T-cell (primary cell): Measurements from ENCODE around the gene PRMT1. TPM values are rescaled to one million over a fixed set of nuclear protein-coding genes. Genes with fewer than 3 reads are reported as not detected.
A peak's percentile ranks its signal among the peaks of the same experiment; 100 is the strongest.

Source experiments
- ATAC-seq, 4 experiments: fragments of 200-7000 bp in 3 of 4; fragments of 150-1000 bp in 1 of 4; cut with Tn5 transposase; replicated peaks in 1 of 4; 1 replicate in 3 of 4; 2 replicates in 1 of 4; pipeline ENCODE4 v1.10.0; 2021; ENCODE audit warnings: moderate library complexity in 3 of 4, mild to moderate bottlenecking in 2 of 4, moderate number of reproducible peaks in 1 of 4
- CTCF ChIA-PET, 2 donors: fragments of 300-600 bp; sonication (Branson Sonifier 250); formaldehyde crosslinking; loops; one replicate each; lab custom pipeline; 2022; ENCODE audit warnings: antibody characterized with exemption in 2 of 2; lab: Charles Lee
- POLR2A ChIA-PET, 2 donors: fragments of 300-600 bp; sonication (Branson Sonifier 250); formaldehyde crosslinking; loops; one replicate each; lab custom pipeline; 2022; ENCODE audit warnings: antibody characterized with exemption in 2 of 2; lab: Charles Lee
- DNase-seq, 35 experiments: peaks; one replicate each; pipeline versions ENCODE4 v3.0.0 to v3.0.0-alpha.2; 2013 to 2023
- H3K27ac ChIP-seq: one replicate; pipeline ENCODE4 v1.5.1; 2013; ENCODE audit warnings: low read length
- H3K27me3 ChIP-seq, 2 experiments: replicated peaks in 1 of 2; 1 replicate in 1 of 2; 2 replicates in 1 of 2; pipeline versions ENCODE4 v1.6.1 to v1.7.0; 2013; ENCODE audit warnings: low read length in 1 of 2, mixed read lengths in 1 of 2; ENCODE audit not compliant: control insufficient read depth in 2 of 2, insufficient read depth in 2 of 2; ENCODE audit errors: extremely low read depth in 1 of 2
- H3K36me3 ChIP-seq, 2 donors: 1 replicate in 1 of 2; 2 replicates in 1 of 2; pipeline versions ENCODE4 v1.6.1 to v1.7.0; 2013; ENCODE audit warnings: low read length in 1 of 2; ENCODE audit not compliant: control insufficient read depth in 2 of 2, insufficient read depth in 1 of 2; ENCODE audit errors: extremely low read depth in 1 of 2
- H3K4me1 ChIP-seq, 2 experiments: 1 replicate in 1 of 2; 2 replicates in 1 of 2; pipeline versions ENCODE4 v1.6.1 to v1.7.0; 2013; ENCODE audit warnings: low read length in 2 of 2, mixed read lengths in 1 of 2; ENCODE audit not compliant: insufficient read depth in 2 of 2, control insufficient read depth in 1 of 2; ENCODE audit errors: extremely low read depth in 1 of 2
- H3K4me3 ChIP-seq, 2 donors: 1 replicate in 1 of 2; 2 replicates in 1 of 2; pipeline versions ENCODE4 v1.5.1 to v1.7.0; 2013; ENCODE audit warnings: mild to moderate bottlenecking in 2 of 2, low read length in 1 of 2, moderate library complexity in 1 of 2; ENCODE audit not compliant: control insufficient read depth in 1 of 2; ENCODE audit errors: extremely low read depth in 1 of 2
- H3K9me3 ChIP-seq: 2 replicates; pipeline ENCODE4 v1.7.0; 2013
- H3K27ac Mint-ChIP-seq, 2 donors: one replicate each; pipeline ENCODE4 v1.8.0; 2020 to 2021; ENCODE audit warnings: mild to moderate bottlenecking in 2 of 2, mixed read lengths in 2 of 2
- H3K27me3 Mint-ChIP-seq, 2 donors: one replicate each; pipeline ENCODE4 v1.8.0; 2021 to 2022; ENCODE audit warnings: mixed read lengths in 2 of 2
- H3K36me3 Mint-ChIP-seq: one replicate; pipeline ENCODE4 v1.8.0; 2021; ENCODE audit warnings: mixed read lengths
- H3K4me1 Mint-ChIP-seq, 3 donors: one replicate each; pipeline ENCODE4 v1.8.0; 2020 to 2022; ENCODE audit warnings: mixed read lengths in 3 of 3, mild to moderate bottlenecking in 1 of 3
- H3K4me3 Mint-ChIP-seq, 3 donors: one replicate each; pipeline ENCODE4 v1.8.0; 2020 to 2022; ENCODE audit warnings: mild to moderate bottlenecking in 3 of 3, mixed read lengths in 3 of 3, moderate library complexity in 3 of 3
- H3K9me3 Mint-ChIP-seq, 3 donors: one replicate each; pipeline ENCODE4 v1.8.0; 2020 to 2022; ENCODE audit warnings: mixed read lengths in 3 of 3
- WGBS: methylation state at CpG from one replicate; pipeline ENCODE4 v1.1.5; 2013; ENCODE audit warnings: missing lambda C conversion rate; ENCODE audit not compliant: insufficient coverage; 5-methylcytosine and 5-hydroxymethylcytosine counted together
- total RNA-seq, 35 experiments: library from RNA in 6 of 35; stranded (reverse) in 6 of 35; fragments of 120-200 nt in 1 of 35; gene quantifications; one replicate each; pipeline versions ENCODE4 v1.2.1 to v1.2.4 and lab custom pipeline; 2013 to 2026

Gene PRMT1
- total RNA-seq, 5 donors from 2014 or later (not counting 1 experiment from before 2014, with no cell fraction given), result 72.0 to 116 (median 107) TPM

GRCh38 chr19:49692147-49692506 is 15.1 kb downstream of the PRMT1 start:
- Mint-ChIP-seq H3K4me1 (peaks cover 19 to 26% (median 25%) of the 10 kb centered on the region in 3 donors), H3K27ac (no peak overlapping the region), H3K36me3 (peaks cover 3% of the 10 kb centered on the region), H3K27me3 (peaks cover 13 to 26% of the 10 kb centered on the region in 2 donors), H3K9me3 (no peaks in the 10 kb centered on the region), H3K4me3 (peak overlapping the region in 1 of 3 donors; percentile 82)
- Histone ChIP-seq H3K27ac (no peak overlapping the region), H3K4me1 (peaks cover 4 to 27% of the 10 kb centered on the region in 2 experiments), H3K4me3 (no peak overlapping the region), H3K36me3 (peaks cover under 1 to 6% of the 10 kb centered on the region in 2 donors), H3K9me3 (no peaks in the 10 kb centered on the region), H3K27me3 (peaks cover 5 to 46% of the 10 kb centered on the region in 2 experiments)
- ATAC-seq (no peak), DNase-seq (no peak)
- CTCF ChIA-PET, result no interaction called here
- POLR2A ChIA-PET, result interaction anchor here in 1 of 2 donors (0.5 kb wide), 1 partner anchor 505 kb away, joined by 5 read pairs; no protein-coding TSS in a partner anchor
- 95% methylated on average over 16 of the region's 16 CpGs for WGBS

GRCh38 chr19:49696115-49696514 is 19.0 kb downstream of the PRMT1 start:
- H3K9me3 Mint-ChIP-seq, result no peaks in the 10 kb centered on the region
- peaks cover 0 to 18% of the 10 kb centered on the region in 2 donors for H3K27me3 Mint-ChIP-seq
- no peaks in the 10 kb centered on the region for H3K9me3 ChIP-seq
- no peak overlapping the region for H3K4me3 Mint-ChIP-seq
- ChIA-PET POLR2A (interaction anchor here (0.5 to 0.6 kb wide), 2 partner anchors 11 to 31 kb away, joined by 3 read pairs; partner anchors contain the start of genes BCL2L12 (in 1 of the 2) and IRF3 (in 1 of the 2)), CTCF (no interaction called here)
- H3K36me3 Mint-ChIP-seq, result no peaks in the 10 kb centered on the region
- WGBS, result no CpG with 5 or more reads among the region's 6 CpGs
- H3K27ac Mint-ChIP-seq, result no peak overlapping the region
- DNase-seq (no peak), ATAC-seq (no peak)
- H3K4me1 ChIP-seq, result peaks cover 4 to 8% of the 10 kb centered on the region in 2 experiments
- H3K4me1 Mint-ChIP-seq, result peaks cover 4 to 9% (median 6%) of the 10 kb centered on the region in 3 donors
- peaks cover 3 to 34% of the 10 kb centered on the region in 2 experiments for H3K27me3 ChIP-seq
- H3K36me3 ChIP-seq, result no peaks in the 10 kb centered on the region
- no peak overlapping the region for H3K4me3 ChIP-seq
- H3K27ac ChIP-seq, result no peak overlapping the region

GRCh38 chr19:49696865-49697264 is 19.8 kb downstream of the PRMT1 start:
- no peak overlapping the region for H3K4me3 Mint-ChIP-seq
- ATAC-seq (no peak), DNase-seq (no peak)
- Histone ChIP-seq H3K4me3 (no peak overlapping the region), H3K36me3 (no peaks in the 10 kb centered on the region), H3K27me3 (peaks cover 0 to 30% of the 10 kb centered on the region in 2 experiments), H3K9me3 (no peaks in the 10 kb centered on the region), H3K27ac (no peak overlapping the region), H3K4me1 (peaks cover 0 to under 1% of the 10 kb centered on the region in 2 experiments)
- H3K4me1 Mint-ChIP-seq, result peaks cover 0 to 3% (median 0%) of the 10 kb centered on the region in 3 donors
- no peak overlapping the region for H3K27ac Mint-ChIP-seq
- H3K36me3 Mint-ChIP-seq, result no peaks in the 10 kb centered on the region
- CTCF ChIA-PET, result no interaction called here
- no peaks in the 10 kb centered on the region for H3K9me3 Mint-ChIP-seq
- POLR2A ChIA-PET, result interaction anchor here in 1 of 2 donors (0.5 kb wide), 1 partner anchor 11 kb away, joined by 3 read pairs; no protein-coding TSS in a partner anchor
- WGBS, result 82% methylated on average over 5 of the region's 7 CpGs
- H3K27me3 Mint-ChIP-seq, result peaks cover 0 to 14% of the 10 kb centered on the region in 2 donors

GRCh38 chr19:49699364-49699763 is 22.3 kb downstream of the PRMT1 start:
- no peak overlapping the region for H3K27ac Mint-ChIP-seq

GRCh38 chr19:49700563-49700962 is 23.5 kb downstream of the PRMT1 start:
- DNase-seq, result no peak
- Histone ChIP-seq H3K4me3 (no peak overlapping the region), H3K36me3 (no peaks in the 10 kb centered on the region), H3K9me3 (no peaks in the 10 kb centered on the region), H3K27me3 (peaks cover 0 to 32% of the 10 kb centered on the region in 2 experiments), H3K27ac (no peak overlapping the region), H3K4me1 (no peaks in the 10 kb centered on the region)
- ChIA-PET CTCF (no interaction called here), POLR2A (no interaction called here)
- Mint-ChIP-seq H3K4me1 (no peaks in the 10 kb centered on the region), H3K36me3 (no peaks in the 10 kb centered on the region), H3K27me3 (peaks cover 0 to 6% of the 10 kb centered on the region in 2 donors), H3K4me3 (no peak overlapping the region), H3K27ac (no peak overlapping the region), H3K9me3 (no peaks in the 10 kb centered on the region)
- WGBS, result 49% methylated on average over 4 of the region's 11 CpGs
- no peak for ATAC-seq

More at GRCh38 chr19:49699364-49699763, 22.3 kb downstream of the PRMT1 start:
- CTCF ChIA-PET, result interaction anchor here in 1 of 2 donors (0.6 to 0.7 kb wide), 2 partner anchors 502 to 530 kb away, joined by 4 to 6 read pairs; no protein-coding TSS in a partner anchor
- POLR2A ChIA-PET, result no interaction called here
- 85% methylated on average over 4 of the region's 5 CpGs for WGBS
- no peaks in the 10 kb centered on the region for H3K9me3 Mint-ChIP-seq
- Histone ChIP-seq H3K27me3 (peaks cover 0 to 23% of the 10 kb centered on the region in 2 experiments), H3K27ac (no peak overlapping the region), H3K4me3 (no peak overlapping the region), H3K9me3 (no peaks in the 10 kb centered on the region), H3K4me1 (no peaks in the 10 kb centered on the region), H3K36me3 (no peaks in the 10 kb centered on the region)
- no peak for ATAC-seq
- no peak overlapping the region for H3K4me3 Mint-ChIP-seq
- peaks cover 0 to 6% of the 10 kb centered on the region in 2 donors for H3K27me3 Mint-ChIP-seq
- H3K4me1 Mint-ChIP-seq, result no peaks in the 10 kb centered on the region
- DNase-seq, result no peak
- H3K36me3 Mint-ChIP-seq, result no peaks in the 10 kb centered on the region

- H3K27me3 Mint-ChIP-seq, result peaks cover 0 to 6% of the 10 kb centered on the region in 2 donors
- no peak overlapping the region for H3K27ac ChIP-seq
- peak in 1 of 4 experiments; percentile 29 for ATAC-seq
- H3K9me3 ChIP-seq, result no peaks in the 10 kb centered on the region
- 44% methylated on average over 33 of the region's 40 CpGs for WGBS
- peaks cover 0 to 39% of the 10 kb centered on the region in 2 experiments for H3K27me3 ChIP-seq
- no peak for DNase-seq
- H3K4me1 Mint-ChIP-seq, result no peaks in the 10 kb centered on the region
- CTCF ChIA-PET, result no interaction called here
- no peak overlapping the region for H3K4me3 ChIP-seq
- POLR2A ChIA-PET, result no interaction called here
- H3K9me3 Mint-ChIP-seq, result no peaks in the 10 kb centered on the region
- no peaks in the 10 kb centered on the region for H3K4me1 ChIP-seq
- H3K27ac Mint-ChIP-seq, result no peak overlapping the region
- H3K36me3 Mint-ChIP-seq, result no peaks in the 10 kb centered on the region
- no peak overlapping the region for H3K4me3 Mint-ChIP-seq
- no peaks in the 10 kb centered on the region for H3K36me3 ChIP-seq
These were observed 24.3 kb downstream of the PRMT1 start for GRCh38 chr19:49701271-49701786.
